Activated naive CD8-positive, alpha-beta T cell treated with anti-CD3 and anti-CD28 coated beads for 36 hours (primary cell): ENCODE data around the gene CDHR2. TPM values are rescaled to one million over a fixed set of nuclear protein-coding genes. Genes with fewer than 3 reads are reported as not detected.

Experiments used
- DNase-seq: peaks from one replicate; pipeline ENCODE4 v3.0.0; 2021
- H3K27ac Mint-ChIP-seq: one replicate; pipeline ENCODE4 v1.8.0; 2022; ENCODE audit warnings: mild to moderate bottlenecking, moderate library complexity, mixed read lengths
- H3K27me3 Mint-ChIP-seq: one replicate; pipeline ENCODE4 v1.8.0; 2022; ENCODE audit warnings: mild to moderate bottlenecking, mixed read lengths
- H3K36me3 Mint-ChIP-seq: one replicate; pipeline ENCODE4 v1.8.0; 2021; ENCODE audit warnings: mild to moderate bottlenecking, mixed read lengths
- H3K4me1 Mint-ChIP-seq: one replicate; pipeline ENCODE4 v1.8.0; 2021; ENCODE audit warnings: mixed read lengths
- H3K4me3 Mint-ChIP-seq: one replicate; pipeline ENCODE4 v1.8.0; 2022; ENCODE audit warnings: mild to moderate bottlenecking, moderate library complexity, mixed read lengths
- H3K9me3 Mint-ChIP-seq: one replicate; pipeline ENCODE4 v1.8.0; 2022; ENCODE audit warnings: mixed read lengths
- total RNA-seq, 2 experiments: library from RNA; stranded (reverse); gene quantifications; one replicate each; pipeline ENCODE4 v1.2.3, GENCODE V29; 2021

The CDHR2 gene
- total RNA-seq, 2 experiments from 2014 or later, result 0.31 to 0.44 TPM

DNA sequence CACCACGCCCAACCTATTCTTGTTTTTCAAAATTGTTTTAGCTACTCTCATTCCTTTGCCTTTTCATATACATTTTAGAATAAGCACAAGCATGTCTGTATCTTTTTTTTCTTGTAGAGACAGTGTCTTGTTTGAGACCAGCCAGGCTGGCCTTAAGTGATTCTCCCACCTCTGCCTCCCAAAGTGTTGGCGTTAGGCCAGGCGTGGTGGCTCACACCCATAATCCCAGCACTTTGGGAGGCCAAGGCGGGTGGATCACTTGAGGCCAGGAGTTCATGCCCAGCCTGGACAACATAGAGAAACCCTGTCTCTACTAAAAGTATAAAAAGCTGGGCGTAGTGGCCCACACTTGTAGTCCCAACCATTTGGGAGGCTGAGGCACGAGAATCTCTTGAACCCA lies 25.0 kb upstream of the CDHR2 start:
- Mint-ChIP-seq H3K27ac (no peak overlapping the region), H3K27me3 (no peaks in the 10 kb centered on the region), H3K4me3 (no peak overlapping the region), H3K4me1 (peaks cover 23% of the 10 kb centered on the region), H3K36me3 (peaks cover 7% of the 10 kb centered on the region), H3K9me3 (no peaks in the 10 kb centered on the region)
- DNase-seq, result no peak

DNA sequence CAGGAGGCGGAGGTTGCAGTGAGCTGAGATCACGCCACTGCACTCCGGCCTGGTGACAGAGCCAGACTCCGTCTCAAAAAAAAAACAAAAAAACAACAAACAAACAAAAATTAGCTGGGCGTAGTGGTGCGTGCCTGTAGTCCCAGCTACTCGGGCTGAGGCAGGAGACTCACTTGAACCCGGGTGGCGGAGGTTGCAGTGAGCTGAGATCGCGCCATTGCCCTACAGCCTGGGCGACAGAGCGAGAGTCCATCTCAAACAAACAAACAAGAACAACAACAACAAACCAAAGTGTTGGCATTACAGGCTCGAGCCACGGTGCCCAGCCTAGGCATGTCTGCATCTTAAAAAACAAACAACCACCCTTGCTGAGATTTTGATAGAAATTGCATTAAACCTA lies 24.2 kb upstream of the CDHR2 start:
- Mint-ChIP-seq H3K36me3 (peaks cover 13% of the 10 kb centered on the region), H3K9me3 (no peaks in the 10 kb centered on the region), H3K4me1 (peaks cover 28% of the 10 kb centered on the region), H3K4me3 (no peak overlapping the region), H3K27me3 (no peaks in the 10 kb centered on the region), H3K27ac (no peak overlapping the region)
- DNase-seq, result no peak

DNA sequence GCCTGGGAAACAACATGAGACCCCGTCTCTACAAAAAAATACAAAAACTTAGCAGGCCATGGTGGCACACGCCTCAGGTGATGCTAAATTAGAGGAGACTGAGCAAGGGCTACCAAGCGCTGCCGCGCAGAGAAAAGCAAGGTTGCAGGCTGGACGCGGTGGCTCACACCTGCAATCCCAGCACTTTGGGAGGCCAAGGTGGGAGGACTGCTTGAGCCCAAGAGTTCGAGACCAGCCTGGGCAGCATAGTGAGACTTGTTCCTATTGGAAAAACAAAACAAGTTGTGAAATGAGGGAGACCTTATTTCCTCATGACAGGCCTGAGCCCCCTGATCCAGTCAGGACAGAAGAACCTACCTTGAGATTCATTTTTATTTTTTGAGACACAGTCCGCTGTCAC lies 23.5 kb upstream of the CDHR2 start:
- Mint-ChIP-seq H3K4me1 (peaks cover 28% of the 10 kb centered on the region), H3K4me3 (no peak overlapping the region)

DNA sequence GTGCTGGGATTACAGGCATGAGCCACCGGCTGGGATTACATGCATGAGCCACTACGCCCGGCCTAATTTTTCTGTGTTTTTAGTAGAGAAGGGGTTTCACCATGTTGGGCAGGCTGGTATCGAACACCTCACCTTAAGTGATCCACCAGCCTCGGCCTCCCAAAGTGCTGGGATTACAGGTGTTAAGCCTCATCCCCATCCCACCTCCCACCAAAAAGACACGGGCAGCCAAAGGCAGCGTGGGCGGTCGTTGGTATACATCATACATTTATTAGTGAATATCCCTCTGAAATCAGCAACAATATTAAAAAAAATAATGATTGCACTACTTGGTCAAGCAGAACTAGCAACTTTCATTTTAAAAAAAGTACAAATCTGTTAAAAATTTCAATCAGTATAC lies 22.7 kb upstream of the CDHR2 start:
- H3K4me3 Mint-ChIP-seq, result no peak overlapping the region
- no peaks in the 10 kb centered on the region for H3K9me3 Mint-ChIP-seq
- peaks cover 33% of the 10 kb centered on the region for H3K4me1 Mint-ChIP-seq
- H3K27me3 Mint-ChIP-seq, result no peaks in the 10 kb centered on the region
- DNase-seq, result no peak
- peaks cover 17% of the 10 kb centered on the region for H3K36me3 Mint-ChIP-seq
- H3K27ac Mint-ChIP-seq, result no peak overlapping the region

More for the DNA sequence above, 23.5 kb upstream of the CDHR2 start:
- DNase-seq, result no peak
- Mint-ChIP-seq H3K36me3 (peaks cover 14% of the 10 kb centered on the region), H3K9me3 (no peaks in the 10 kb centered on the region), H3K27me3 (no peaks in the 10 kb centered on the region), H3K27ac (no peak overlapping the region)

DNA sequence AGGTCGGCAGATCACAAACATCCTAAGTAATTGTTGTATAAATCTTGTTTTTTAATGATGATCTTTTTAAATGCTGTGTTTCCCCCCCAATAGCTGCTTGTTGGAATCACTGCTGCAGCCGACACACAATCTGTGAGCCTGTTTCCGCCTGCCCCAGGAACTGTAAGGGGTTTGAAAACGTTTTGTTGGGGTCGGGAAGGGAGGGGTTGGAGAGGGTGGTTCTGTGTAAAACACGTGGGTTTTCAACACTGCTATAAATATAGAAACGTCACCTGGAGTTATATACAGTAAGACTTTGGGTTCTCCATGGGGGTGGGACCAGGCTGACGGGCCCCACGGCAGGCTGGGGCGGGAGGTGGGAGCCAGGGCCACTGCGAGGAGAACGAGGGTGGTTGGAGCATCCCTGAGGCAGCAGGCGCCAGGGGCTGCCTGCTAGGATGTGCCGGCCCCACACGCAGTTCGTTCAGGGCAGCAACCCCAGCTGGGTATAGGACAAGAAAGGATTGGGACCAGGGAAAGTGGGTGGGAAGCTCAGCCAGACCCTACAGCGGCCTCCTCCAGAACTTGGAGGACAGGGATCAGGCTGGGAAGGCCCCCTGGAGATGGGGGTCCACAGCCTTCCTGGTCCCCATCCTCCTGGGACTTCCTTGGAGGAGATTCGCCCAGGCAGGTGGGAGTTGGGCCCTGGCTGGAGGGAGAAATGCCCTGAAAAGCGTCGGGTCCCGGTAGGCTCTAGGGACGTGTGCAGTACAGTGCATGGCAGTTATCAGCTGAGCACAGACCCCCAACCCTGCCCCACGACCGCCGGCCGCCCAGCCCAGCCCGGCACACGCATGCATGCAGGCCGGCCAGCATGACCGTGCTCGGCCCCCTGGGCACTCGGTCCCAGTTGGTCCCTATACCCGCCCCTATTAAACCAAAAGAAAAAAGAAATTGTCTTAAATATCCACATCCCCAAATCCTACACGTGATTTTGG lies 21.6 kb upstream of the CDHR2 start:
- no peak for DNase-seq
- no peaks in the 10 kb centered on the region for H3K27me3 Mint-ChIP-seq
- H3K4me3 Mint-ChIP-seq, result no peak overlapping the region
- peak overlapping the region; percentile 74 for H3K27ac Mint-ChIP-seq
- H3K36me3 Mint-ChIP-seq, result peaks cover 17% of the 10 kb centered on the region
- H3K9me3 Mint-ChIP-seq, result no peaks in the 10 kb centered on the region
- peaks cover 39% of the 10 kb centered on the region for H3K4me1 Mint-ChIP-seq

DNA sequence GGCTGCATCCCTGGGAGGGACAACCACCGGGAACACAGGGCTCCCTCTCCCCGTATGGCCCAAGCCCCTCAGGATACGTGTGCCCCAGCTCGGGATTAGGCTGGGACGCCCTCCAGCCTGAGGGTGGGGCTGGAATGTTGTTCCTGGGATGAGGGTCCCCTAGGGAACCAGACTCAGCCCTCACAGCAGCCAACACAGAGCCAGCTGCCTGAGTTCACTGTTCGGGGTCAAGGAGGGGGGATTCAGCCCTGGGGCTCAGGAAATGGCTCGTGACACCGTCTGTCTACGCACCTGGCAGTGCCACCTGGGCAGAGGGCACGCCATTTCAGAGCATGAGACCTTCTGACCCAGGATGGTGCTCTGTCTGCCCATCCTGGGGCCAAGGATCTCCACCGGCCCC lies 20.8 kb upstream of the CDHR2 start:
- H3K4me3 Mint-ChIP-seq, result no peak overlapping the region
- DNase-seq, result no peak
- peaks cover 18% of the 10 kb centered on the region for H3K36me3 Mint-ChIP-seq
- peaks cover 38% of the 10 kb centered on the region for H3K4me1 Mint-ChIP-seq
- no peaks in the 10 kb centered on the region for H3K27me3 Mint-ChIP-seq
- H3K27ac Mint-ChIP-seq, result peak overlapping the region; percentile 74
- no peaks in the 10 kb centered on the region for H3K9me3 Mint-ChIP-seq

DNA sequence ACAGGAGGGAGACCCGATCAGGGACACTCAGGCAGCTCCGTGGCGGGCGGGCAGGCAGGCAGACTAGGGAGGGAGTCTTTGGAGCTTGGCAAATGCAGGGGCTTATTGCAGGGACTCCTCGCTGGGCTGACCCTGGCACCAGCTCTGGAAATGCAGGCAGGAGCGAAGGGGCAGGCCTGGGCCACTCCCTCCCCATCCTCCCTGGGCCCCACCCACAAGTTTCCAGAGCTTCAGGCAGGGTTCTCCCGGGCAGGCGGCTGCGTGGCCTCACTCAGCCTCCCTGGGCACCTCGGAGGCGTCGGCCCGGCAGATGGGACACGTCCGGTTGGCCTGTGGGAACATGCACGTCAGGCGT lies 20.4 kb upstream of the CDHR2 start:
- H3K27ac Mint-ChIP-seq, result no peak overlapping the region
- H3K4me3 Mint-ChIP-seq, result no peak overlapping the region
- no peak for DNase-seq
- peaks cover 20% of the 10 kb centered on the region for H3K36me3 Mint-ChIP-seq
- peaks cover 41% of the 10 kb centered on the region for H3K4me1 Mint-ChIP-seq
- H3K9me3 Mint-ChIP-seq, result no peaks in the 10 kb centered on the region
- H3K27me3 Mint-ChIP-seq, result no peaks in the 10 kb centered on the region

DNA sequence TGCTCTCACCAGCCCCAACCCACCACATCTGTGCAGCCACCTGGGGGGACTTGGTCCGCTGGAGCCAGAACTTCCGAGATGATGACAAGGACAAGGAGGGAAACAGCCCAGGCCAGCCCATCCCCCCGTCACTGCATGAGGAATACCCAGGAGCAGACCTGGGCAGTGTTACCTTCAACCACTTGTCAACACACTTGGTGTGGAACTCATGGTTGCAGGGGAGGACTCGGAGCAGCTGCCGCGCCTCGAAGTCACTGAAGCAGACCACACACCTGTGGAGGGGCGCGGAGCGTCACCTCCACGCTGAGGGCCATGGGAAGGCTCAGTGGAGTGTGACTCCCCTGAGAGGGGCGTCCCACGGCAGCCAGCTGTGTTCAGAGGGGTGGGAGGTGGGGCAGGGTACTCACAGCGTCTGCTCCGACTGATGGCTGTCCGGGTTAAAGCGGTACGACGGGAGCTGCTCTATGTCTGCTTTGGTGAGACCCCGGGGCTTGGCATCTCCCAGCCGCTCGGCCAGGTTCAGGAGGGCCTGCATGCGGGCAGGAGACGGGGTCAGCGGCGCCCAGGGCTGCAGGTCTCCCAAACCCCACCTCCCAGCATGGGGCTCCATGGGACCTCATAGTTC lies 19.9 kb upstream of the CDHR2 start:
- peaks cover 20% of the 10 kb centered on the region for H3K36me3 Mint-ChIP-seq
- H3K27me3 Mint-ChIP-seq, result no peaks in the 10 kb centered on the region
- H3K9me3 Mint-ChIP-seq, result no peaks in the 10 kb centered on the region
- DNase-seq, result no peak
- peaks cover 46% of the 10 kb centered on the region for H3K4me1 Mint-ChIP-seq
- peak overlapping the region; percentile 84 for H3K27ac Mint-ChIP-seq
- peak overlapping the region; percentile 76 for H3K4me3 Mint-ChIP-seq

DNA sequence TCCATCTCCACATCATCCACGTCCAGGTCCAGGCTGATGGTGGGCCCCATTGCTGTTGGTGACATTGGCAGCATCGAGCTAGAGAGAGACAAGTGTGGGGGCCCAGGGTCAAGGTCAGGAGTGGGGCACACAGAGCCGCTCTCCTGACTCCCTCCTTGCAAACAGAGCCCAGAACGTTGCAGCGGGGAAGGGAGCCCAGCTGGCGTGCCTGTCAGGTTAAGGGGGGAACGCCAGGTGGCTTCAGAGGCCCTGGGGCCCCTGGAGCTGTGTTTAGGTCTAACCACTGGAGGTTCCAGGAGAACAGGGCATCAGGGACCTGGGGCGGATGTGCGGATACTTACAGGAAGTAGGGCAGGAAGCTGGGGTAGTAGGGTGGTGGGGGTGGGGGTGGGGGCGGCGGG lies 19.4 kb upstream of the CDHR2 start:
- DNase-seq, result peak; percentile 58
- H3K36me3 Mint-ChIP-seq, result peaks cover 20% of the 10 kb centered on the region
- H3K4me1 Mint-ChIP-seq, result peaks cover 50% of the 10 kb centered on the region
- peak overlapping the region; percentile 76 for H3K4me3 Mint-ChIP-seq
- peak overlapping the region; percentile 84 for H3K27ac Mint-ChIP-seq
- no peaks in the 10 kb centered on the region for H3K9me3 Mint-ChIP-seq
- no peaks in the 10 kb centered on the region for H3K27me3 Mint-ChIP-seq

DNA sequence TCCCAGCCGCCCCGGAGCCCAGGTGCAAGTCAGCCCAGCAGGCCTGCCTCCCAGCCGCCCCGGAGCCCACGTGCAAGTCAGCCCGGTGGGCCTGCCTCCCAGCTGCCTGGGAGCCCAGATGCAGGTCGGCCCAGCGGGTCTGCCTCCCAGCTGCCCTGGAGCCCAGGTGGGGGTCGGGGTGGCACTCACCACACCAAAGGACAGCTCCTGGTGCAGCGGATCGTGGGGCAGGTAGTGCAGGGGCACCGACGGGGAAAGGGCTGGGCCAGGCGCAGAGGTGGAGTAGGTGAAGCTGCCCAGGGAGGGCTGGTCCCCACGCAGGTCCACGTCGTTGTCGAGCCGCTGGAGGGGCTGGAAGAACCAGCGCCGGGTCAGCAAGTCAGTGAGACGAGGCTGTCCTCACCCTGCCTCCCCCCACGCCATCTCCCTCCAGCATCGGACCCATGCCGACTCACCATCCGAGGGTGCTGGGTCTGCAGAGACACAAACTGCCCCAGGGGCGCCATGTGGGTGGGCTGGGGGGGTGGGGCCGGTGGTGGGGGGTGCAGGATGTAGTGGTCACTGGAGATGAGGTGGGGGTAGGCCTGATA lies 18.7 kb upstream of the CDHR2 start:
- Mint-ChIP-seq H3K9me3 (no peaks in the 10 kb centered on the region), H3K27ac (peak overlapping the region; percentile 87), H3K36me3 (peaks cover 21% of the 10 kb centered on the region), H3K4me3 (peak overlapping the region; percentile 79), H3K27me3 (no peaks in the 10 kb centered on the region), H3K4me1 (peaks cover 55% of the 10 kb centered on the region)
- DNase-seq, result no peak

DNA sequence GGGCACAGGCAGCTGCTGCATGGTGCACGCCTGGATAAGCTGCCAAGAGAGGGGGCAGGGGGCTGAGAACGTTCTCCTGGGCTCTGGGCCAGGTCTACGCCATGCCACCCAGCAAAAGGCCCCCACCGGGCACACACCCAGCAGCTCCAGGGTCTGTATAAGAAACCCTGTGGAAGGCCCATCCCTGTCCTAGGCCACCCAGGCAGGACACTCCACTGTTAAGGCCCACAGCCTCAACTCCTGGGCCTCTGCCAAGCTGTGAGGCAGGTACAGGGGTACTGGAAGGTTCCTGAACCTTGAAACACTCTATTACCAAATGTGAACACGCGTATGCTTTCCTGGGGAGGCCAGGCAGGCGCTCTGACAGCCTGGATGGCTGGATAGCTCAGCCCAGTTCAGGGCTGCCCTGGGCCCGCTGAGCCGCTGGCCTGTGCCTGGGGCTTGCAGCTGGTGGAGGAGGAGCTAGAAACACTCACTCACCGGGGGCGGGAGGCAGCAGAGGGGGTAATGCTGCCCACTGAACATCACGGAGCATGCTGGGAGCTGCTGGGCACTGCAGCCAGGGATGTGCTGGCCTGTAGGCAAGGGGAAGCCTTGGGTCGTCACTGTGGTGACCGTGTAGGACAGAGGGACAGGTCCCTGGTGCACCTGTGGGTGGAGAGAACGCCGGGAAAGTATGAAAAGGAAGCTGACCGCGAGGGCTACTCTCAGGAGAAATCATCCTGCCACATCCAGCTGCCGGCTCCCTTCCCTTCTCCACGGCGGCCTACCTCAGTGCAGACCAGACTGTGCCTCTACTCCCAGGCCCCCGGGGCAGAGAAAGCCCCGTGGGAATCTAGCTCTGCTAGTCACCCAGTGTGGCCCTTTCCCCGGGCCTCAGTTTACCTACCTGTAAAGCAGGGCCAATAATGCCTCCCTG lies 17.9 kb upstream of the CDHR2 start:
- H3K27me3 Mint-ChIP-seq, result no peaks in the 10 kb centered on the region
- peaks cover 55% of the 10 kb centered on the region for H3K4me1 Mint-ChIP-seq
- peak; percentile 54 for DNase-seq
- H3K36me3 Mint-ChIP-seq, result peaks cover 27% of the 10 kb centered on the region
- no peaks in the 10 kb centered on the region for H3K9me3 Mint-ChIP-seq
- H3K27ac Mint-ChIP-seq, result peak overlapping the region; percentile 87
- peak overlapping the region; percentile 79 for H3K4me3 Mint-ChIP-seq

DNA sequence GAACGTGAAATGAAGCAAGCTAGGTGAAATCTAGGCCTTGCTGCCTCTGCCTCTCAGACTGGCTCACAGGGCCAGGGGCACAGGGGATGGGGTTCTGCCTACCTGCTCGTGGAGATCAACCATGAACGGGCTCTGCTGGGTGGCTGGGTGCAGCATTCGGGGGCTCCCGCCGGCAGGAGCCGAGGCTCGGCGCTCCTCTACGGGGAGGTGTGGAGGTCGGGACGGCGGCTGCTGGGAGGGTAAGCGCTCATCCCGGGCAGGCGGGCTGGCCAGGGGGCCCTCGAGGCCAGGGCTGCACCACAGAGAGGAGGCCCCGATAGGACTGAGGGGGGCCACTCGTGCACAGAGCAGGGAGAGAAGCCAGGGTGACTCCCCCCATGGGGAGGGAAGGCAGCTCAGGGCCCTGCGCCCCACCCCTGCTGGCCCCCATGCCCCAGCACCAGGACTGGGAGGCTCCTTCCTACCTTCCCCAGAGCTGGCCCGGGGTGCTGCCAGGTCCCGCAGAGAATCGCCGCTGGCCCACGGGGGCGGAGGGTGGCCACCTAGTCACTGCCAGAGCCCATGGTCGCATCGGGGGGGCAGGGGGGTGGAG lies 17.1 kb upstream of the CDHR2 start:
- Mint-ChIP-seq H3K27ac (no peak overlapping the region), H3K9me3 (no peaks in the 10 kb centered on the region), H3K27me3 (no peaks in the 10 kb centered on the region), H3K36me3 (peaks cover 27% of the 10 kb centered on the region), H3K4me1 (peaks cover 55% of the 10 kb centered on the region), H3K4me3 (peak overlapping the region; percentile 79)
- DNase-seq, result no peak

DNA sequence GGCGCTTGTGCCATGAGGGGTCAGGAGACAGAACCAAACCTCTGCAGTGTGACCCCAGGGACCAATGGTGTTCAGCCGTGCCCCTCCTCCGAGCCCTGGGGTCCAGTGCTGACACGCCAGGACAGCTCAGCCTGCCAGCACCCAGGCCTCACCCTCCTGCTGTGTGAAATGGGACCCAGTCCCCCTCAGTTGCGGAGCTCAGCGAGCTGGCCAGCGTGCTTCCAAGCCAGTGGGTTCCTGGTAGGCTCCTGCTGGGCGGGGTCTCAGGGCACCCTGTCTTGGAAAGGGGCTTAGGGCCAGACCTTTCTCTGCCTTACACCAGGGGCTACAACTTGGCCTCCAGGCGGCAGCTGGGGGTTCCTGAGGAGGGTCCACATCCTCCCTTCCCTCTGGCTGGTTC lies 16.3 kb upstream of the CDHR2 start:
- H3K4me3 Mint-ChIP-seq, result peak overlapping the region; percentile 22
- peak overlapping the region; percentile 98 for H3K27ac Mint-ChIP-seq
- no peak for DNase-seq
- peaks cover 47% of the 10 kb centered on the region for H3K4me1 Mint-ChIP-seq
- H3K36me3 Mint-ChIP-seq, result peaks cover 27% of the 10 kb centered on the region
- H3K27me3 Mint-ChIP-seq, result no peaks in the 10 kb centered on the region
- no peaks in the 10 kb centered on the region for H3K9me3 Mint-ChIP-seq

DNA sequence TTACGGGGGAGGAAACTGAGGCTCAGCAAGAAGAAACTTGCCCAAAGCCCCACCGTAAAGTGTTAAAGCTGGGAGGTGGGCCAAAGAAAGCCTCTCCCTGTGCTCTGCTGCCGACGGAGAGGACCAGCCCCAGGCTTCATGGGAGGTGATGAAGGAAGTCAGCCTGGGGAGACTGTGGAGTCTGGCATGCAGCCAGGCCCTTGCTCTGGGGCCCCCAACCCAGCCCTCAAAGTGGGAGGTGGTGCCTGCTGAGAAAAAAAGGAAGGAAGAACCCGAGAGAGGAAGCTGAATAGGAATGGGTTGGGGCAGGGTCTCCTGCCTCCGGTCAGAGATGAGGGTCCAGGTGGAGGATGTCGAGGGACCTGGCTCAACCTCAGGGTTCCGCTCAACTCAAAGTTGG lies 15.8 kb upstream of the CDHR2 start:
- Mint-ChIP-seq H3K9me3 (no peaks in the 10 kb centered on the region), H3K36me3 (peaks cover 23% of the 10 kb centered on the region), H3K27ac (peak overlapping the region; percentile 98), H3K4me3 (peak overlapping the region; percentile 96), H3K27me3 (no peaks in the 10 kb centered on the region), H3K4me1 (peaks cover 47% of the 10 kb centered on the region)
- DNase-seq, result no peak
